Gastrocnemius medialis (tissue), 4 donors: ENCODE measurements around the gene DUS1L. TPM values are rescaled to one million over a fixed set of nuclear protein-coding genes. Genes with fewer than 3 reads are reported as not detected.
A peak's percentile ranks its signal among the peaks of the same experiment; 100 is the strongest.

ENCODE experiments used
- ATAC-seq, 2 donors: fragments of 150-250 bp; one replicate each; pipeline ENCODE4 v1.9.1; 2016
- DNase-seq, 2 donors: peaks; one replicate each; pipeline ENCODE4 v3.0.0-alpha.2; 2019
- H3K27ac ChIP-seq, 4 donors: fragments of 200-600 bp; sonication (generic); 1 replicate in 1 of 4; 2 replicates in 3 of 4; pipeline ENCODE4 v1.5.1; 2016 to 2018; ENCODE audit warnings: mild to moderate bottlenecking in 2 of 4, moderate library complexity in 1 of 4
- H3K27me3 ChIP-seq, 3 donors: fragments of 200-600 bp; sonication (generic) in 2 of 3; 1 replicate in 1 of 3; 2 replicates in 2 of 3; pipeline versions ENCODE4 v1.5.1 to v1.6.0; 2016 to 2019; ENCODE audit warnings: mild to moderate bottlenecking in 1 of 3, moderate library complexity in 1 of 3
- H3K36me3 ChIP-seq, 2 donors: fragments of 200-600 bp; sonication (generic) in 1 of 2; one replicate each; pipeline ENCODE4 v1.5.1; 2017 to 2018
- H3K4me1 ChIP-seq, 2 donors: fragments of 200-600 bp; sonication (generic) in 1 of 2; one replicate each; pipeline ENCODE4 v1.5.1; 2016 to 2017; ENCODE audit warnings: mild to moderate bottlenecking in 2 of 2
- H3K4me3 ChIP-seq, 4 donors: fragments of 200-600 bp; sonication (generic) in 3 of 4; 1 replicate in 1 of 4; 2 replicates in 3 of 4; pipeline ENCODE4 v1.5.1; 2016 to 2019; ENCODE audit warnings: mild to moderate bottlenecking in 2 of 4
- H3K9me3 ChIP-seq, 3 donors: fragments of 200-600 bp; sonication (generic) in 2 of 3; 1 replicate in 1 of 3; 2 replicates in 2 of 3; pipeline ENCODE4 v1.5.1; 2016 to 2019
- POLR2A ChIP-seq, 2 donors: fragments of 450-650 bp; IDR thresholded peaks; one replicate each; pipeline ENCODE4 v1.6.1; 2017; ENCODE audit warnings: antibody characterized with exemption in 2 of 2, mild to moderate bottlenecking in 2 of 2, moderate library complexity in 2 of 2
- in situ Hi-C, 4 donors: fragments of 200-750 bp; cut with MboI; loops; one replicate each; pipeline versions ENCODE4 v1.15.0 to v1.8.0; 2017; ENCODE audit warnings: low sequenced_read_pairs in 4 of 4
- intact Hi-C: fragments of 100-400 bp; cut with DNase I; formaldehyde crosslinking; loops from one replicate; pipeline ENCODE4 v1.15.1; 2023; ENCODE audit warnings: low total_unique reads
- total RNA-seq, 4 donors: library from RNA; depleted of rRNA; stranded (reverse); fragments of >200 nt; gene quantifications; one replicate each; pipeline versions ENCODE4 v1.1.0 to v1.2.3, GENCODE V29; 2016
- TF ChIP-seq, protein P1 (sequence below), 5 experiments: fragments of 450-650 bp in 3 of 5; fragments of 200-600 bp in 2 of 5; sonication (generic) in 2 of 5; IDR thresholded peaks in 4 of 5; conservative IDR thresholded peaks in 1 of 5; 1 replicate in 4 of 5; 2 replicates in 1 of 5; pipeline ENCODE4 v1.5.1; 2016 to 2019; ENCODE audit warnings: antibody characterized with exemption in 5 of 5, mild to moderate bottlenecking in 3 of 5, moderate library complexity in 3 of 5

Gene DUS1L
- total RNA-seq, 4 donors from 2014 or later, result 54.6 to 119 (median 83.2) TPM

DNA sequence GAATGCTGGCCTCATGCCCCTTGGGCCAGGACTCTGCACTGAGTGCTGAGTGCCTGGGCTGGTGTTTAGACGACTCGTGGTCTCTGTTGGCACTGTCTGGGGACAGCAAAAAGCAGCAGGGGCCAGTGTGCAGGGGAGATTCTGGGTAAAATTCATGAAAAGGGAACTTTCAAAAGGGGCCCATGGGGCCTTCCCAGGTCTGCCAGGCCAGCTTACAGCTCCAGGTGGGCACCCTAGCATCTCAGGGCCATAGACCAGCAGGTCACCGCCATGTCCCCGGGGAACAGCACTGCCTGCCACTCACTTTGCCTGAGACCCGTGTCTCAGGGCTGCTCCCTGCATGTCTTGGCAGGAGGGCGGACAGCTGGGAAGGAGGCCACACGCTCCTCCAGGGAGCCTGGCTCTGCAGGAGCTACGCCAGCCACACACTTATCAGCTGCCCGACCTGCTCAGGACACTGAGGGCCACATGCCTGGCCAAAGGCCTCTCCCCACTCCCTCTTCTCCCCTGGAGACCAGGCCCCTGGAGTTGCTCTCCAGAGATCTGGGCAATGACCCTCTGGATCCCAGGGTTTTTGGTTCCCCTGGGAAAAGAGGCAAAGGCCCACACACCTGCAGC is 41.2 kb upstream of the DUS1L start:
- peaks cover 14 to 23% of the 10 kb centered on the region in 2 donors for H3K4me1 ChIP-seq
- intact Hi-C loops (no loop called here), in situ Hi-C loops (no loop called here)
- no peaks in the 10 kb centered on the region for H3K9me3 ChIP-seq
- H3K36me3 ChIP-seq, result no peaks in the 10 kb centered on the region
- ATAC-seq, result peak; percentile 55 to 62
- no peak for TF ChIP-seq POLR2A (IDR thresholded peaks at IDR 0.05)
- TF ChIP-seq, protein P1, sequence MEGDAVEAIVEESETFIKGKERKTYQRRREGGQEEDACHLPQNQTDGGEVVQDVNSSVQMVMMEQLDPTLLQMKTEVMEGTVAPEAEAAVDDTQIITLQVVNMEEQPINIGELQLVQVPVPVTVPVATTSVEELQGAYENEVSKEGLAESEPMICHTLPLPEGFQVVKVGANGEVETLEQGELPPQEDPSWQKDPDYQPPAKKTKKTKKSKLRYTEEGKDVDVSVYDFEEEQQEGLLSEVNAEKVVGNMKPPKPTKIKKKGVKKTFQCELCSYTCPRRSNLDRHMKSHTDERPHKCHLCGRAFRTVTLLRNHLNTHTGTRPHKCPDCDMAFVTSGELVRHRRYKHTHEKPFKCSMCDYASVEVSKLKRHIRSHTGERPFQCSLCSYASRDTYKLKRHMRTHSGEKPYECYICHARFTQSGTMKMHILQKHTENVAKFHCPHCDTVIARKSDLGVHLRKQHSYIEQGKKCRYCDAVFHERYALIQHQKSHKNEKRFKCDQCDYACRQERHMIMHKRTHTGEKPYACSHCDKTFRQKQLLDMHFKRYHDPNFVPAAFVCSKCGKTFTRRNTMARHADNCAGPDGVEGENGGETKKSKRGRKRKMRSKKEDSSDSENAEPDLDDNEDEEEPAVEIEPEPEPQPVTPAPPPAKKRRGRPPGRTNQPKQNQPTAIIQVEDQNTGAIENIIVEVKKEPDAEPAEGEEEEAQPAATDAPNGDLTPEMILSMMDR (IDR thresholded peaks at IDR 0.05 in 4 of 5, conservative IDR thresholded peaks at IDR 0.05 in 1 of 5), result no peak
- peak overlapping the region in 2 of 4 donors; percentile 10 to 25 for H3K4me3 ChIP-seq
- DNase-seq, result peak; percentile 53 to 80
- H3K27ac ChIP-seq, result peak overlapping the region; percentile 55 to 96 (median 62)
- no peaks in the 10 kb centered on the region for H3K27me3 ChIP-seq

DNA sequence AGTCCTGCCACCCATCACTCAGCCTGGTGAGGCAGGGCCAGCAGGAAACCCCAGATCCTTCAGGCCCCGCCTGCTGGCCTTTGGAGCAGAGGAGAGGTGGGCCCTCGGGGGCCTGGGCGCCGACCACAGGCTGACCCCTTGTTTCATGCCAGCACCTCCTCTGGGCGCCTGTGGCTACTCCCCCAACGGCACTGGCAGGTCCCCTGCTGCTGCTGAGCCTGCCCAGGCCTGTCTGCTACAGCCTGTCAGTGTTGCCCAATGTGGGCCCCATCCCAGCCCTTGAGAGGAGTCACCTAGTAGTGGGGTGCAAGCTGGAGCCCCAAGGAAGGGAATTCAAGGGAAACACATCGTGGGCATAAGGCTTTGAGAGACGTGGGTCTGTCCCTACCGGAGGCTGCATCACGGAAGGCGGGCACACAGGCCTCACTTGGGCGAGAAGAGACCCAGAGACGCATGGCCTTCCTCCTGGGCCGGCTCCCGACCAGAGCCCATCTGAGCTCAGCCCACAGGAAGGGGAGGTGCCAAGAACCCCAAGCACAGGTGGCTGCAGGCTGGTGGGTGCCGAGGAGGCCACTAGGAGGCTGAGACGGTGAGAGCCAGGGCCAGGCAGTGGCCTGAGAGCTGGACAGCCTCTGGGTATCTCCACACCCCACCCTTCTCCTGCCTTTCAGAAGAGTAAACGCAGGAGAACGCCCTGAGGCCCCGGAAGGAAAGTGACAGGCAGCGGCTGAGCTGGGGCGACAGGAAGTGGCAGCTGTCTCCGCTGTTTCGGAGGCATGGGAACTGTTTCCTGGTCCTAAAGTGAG is 40.5 kb upstream of the DUS1L start:
- Histone ChIP-seq H3K4me3 (peak overlapping the region in 2 of 4 donors; percentile 10 to 25), H3K9me3 (no peaks in the 10 kb centered on the region), H3K4me1 (peaks cover 19 to 29% of the 10 kb centered on the region in 2 donors), H3K27me3 (no peaks in the 10 kb centered on the region), H3K27ac (peak overlapping the region; percentile 55 to 96 (median 62)), H3K36me3 (no peaks in the 10 kb centered on the region)
- in situ Hi-C loops (no loop called here), intact Hi-C loops (no loop called here)
- peak; percentile 1 to 19 for ATAC-seq
- TF ChIP-seq POLR2A (IDR thresholded peaks at IDR 0.05), result no peak
- TF ChIP-seq, protein P1 (IDR thresholded peaks at IDR 0.05 in 4 of 5, conservative IDR thresholded peaks at IDR 0.05 in 1 of 5), result peak in 1 of 5 experiments; percentile 17
- peak in 1 of 2 donors; percentile 57 for DNase-seq

DNA sequence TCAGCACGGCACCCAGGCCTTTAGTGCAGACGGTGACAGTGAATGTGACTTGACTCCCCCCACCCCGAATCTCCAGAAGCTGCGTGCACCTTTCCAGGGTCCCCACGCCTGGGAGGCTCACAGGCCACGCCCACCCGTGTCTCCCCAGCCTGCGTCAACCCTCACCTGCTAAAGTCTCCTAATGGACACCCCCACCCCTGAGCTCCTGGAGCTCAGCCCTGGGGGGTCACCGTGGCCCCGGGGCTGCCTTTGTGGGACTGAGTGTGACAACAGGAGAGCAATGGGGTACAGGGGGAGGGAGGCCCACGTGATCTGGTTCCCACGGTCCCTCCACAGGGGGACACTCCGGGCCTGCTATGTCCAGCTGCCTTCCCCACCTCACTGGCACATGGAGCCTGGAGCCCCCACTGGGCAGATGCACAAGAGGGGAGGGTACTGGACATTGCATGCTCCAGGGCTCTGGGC is 39.8 kb upstream of the DUS1L start:
- Histone ChIP-seq H3K36me3 (no peaks in the 10 kb centered on the region), H3K27ac (peak overlapping the region in 3 of 4 donors; percentile 58 to 96 (median 66)), H3K4me3 (no peak overlapping the region), H3K9me3 (no peaks in the 10 kb centered on the region), H3K4me1 (peaks cover 25 to 33% of the 10 kb centered on the region in 2 donors), H3K27me3 (no peaks in the 10 kb centered on the region)
- intact Hi-C loops, result no loop called here
- ATAC-seq (no peak), DNase-seq (no peak)
- TF ChIP-seq, protein P1 (IDR thresholded peaks at IDR 0.05 in 4 of 5, conservative IDR thresholded peaks at IDR 0.05 in 1 of 5), result no peak
- no peak for TF ChIP-seq POLR2A (IDR thresholded peaks at IDR 0.05)
- in situ Hi-C loops, result no loop called here

DNA sequence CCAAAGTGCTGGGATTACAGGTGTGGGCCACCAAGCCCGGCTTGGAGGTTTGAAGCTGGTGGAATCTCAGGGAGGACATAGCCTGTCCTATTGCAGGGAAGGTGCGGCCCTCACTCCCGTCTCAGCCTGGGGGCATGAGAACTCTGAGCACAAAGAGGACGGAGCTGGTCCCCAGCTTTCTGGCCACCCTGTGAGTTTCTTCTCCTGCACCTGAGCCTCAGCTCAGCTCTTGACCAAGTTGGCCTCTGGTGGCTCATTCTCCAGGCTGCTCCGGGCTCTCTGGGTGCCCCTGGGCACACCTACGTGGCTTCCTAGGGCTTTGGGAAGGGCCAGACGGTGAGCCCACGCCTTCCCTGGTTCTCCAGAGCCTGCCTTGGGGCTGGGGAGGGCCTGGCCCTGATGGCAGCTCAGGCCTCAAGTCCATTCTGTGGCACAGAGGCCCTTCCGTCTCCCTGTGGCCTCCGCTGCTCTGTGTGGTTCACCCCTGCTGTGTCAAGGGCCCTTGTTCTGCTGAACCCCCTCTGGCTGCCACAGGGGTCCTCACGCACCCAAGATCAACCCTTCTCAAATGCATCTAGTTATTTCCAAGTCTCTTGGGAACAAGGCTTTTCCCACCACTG is 39.3 kb upstream of the DUS1L start:
- no peak for ATAC-seq
- Histone ChIP-seq H3K9me3 (no peaks in the 10 kb centered on the region), H3K36me3 (no peaks in the 10 kb centered on the region), H3K4me3 (no peak overlapping the region), H3K27me3 (no peaks in the 10 kb centered on the region), H3K4me1 (peaks cover 27 to 37% of the 10 kb centered on the region in 2 donors), H3K27ac (peak overlapping the region; percentile 61 to 96 (median 88))
- TF ChIP-seq POLR2A (IDR thresholded peaks at IDR 0.05), result no peak
- TF ChIP-seq, protein P1 (IDR thresholded peaks at IDR 0.05 in 4 of 5, conservative IDR thresholded peaks at IDR 0.05 in 1 of 5), result no peak
- DNase-seq, result no peak
- in situ Hi-C loops, result no loop called here
- intact Hi-C loops, result no loop called here
